ENCODE results near the gene FGF6.

GRCh38 chr12:4489556-4489955 is 43.9 kb upstream of the FGF6 start:
- TF ChIP-seq CTCF (IDR thresholded peaks at IDR 0.05; ENCODE audit: low read depth, low read length, poor library complexity, severe bottlenecking): no peak
- TF ChIP-seq EZH2phosphoT487 (IDR thresholded peaks at IDR 0.05; ENCODE audit: borderline replicate concordance, low read length): no peak

Measured in DOHH2 (cell line).